GM12875 (cell line): ENCODE measurements around the gene COL5A1.

ENCODE experiments used
- H3K4me3 ChIP-seq: one replicate; pipeline ENCODE4 v1.5.1; 2011; ENCODE audit warnings: low read depth, low read length, control low read depth
- TF ChIP-seq, protein P1 (sequence below): IDR thresholded peaks from 2 replicates; pipeline ENCODE4 v1.5.1; 2011; ENCODE audit warnings: low read depth, mild to moderate bottlenecking, control low read depth, inconsistent platforms, low read length, moderate library complexity, borderline replicate concordance; ENCODE audit not compliant: insufficient read depth

COL5A1 gene

DNA sequence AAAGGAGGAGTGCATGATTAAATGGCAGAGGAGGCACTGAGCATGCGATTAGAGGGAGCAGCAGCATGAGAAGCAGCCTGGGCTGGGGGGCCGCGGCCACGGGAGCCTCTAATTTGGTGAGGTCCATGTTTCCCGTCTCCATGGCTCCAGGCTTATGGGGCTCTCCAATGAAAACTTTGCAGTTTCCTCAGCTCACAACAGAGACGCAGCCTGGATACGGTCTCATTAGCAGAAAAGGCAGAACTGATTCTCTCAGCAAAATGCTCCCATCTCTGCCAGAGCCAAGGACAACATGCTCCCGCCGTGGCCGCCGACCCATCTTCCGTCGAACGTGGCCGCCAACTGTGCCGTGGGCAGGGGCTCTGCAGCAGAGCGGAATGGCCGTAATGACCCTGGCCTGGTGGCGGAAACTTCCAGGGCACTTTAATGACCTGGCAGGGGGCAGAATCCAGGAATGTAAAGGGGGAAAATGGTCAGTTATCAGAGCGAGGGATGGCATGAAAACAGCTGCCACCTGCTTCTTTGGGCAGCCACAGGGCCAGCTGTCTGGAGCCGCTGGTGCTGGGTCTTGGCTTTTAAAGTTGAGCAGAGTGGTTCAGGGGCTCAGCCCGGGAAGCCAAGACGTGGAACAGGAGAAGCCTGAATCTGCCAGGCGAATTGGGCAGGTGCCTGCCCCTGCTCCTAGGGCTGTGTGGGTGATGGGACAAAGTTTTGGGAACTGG, 76.5 kb downstream of the COL5A1 start:
- no peak overlapping the region for H3K4me3 ChIP-seq
- TF ChIP-seq, protein P1, sequence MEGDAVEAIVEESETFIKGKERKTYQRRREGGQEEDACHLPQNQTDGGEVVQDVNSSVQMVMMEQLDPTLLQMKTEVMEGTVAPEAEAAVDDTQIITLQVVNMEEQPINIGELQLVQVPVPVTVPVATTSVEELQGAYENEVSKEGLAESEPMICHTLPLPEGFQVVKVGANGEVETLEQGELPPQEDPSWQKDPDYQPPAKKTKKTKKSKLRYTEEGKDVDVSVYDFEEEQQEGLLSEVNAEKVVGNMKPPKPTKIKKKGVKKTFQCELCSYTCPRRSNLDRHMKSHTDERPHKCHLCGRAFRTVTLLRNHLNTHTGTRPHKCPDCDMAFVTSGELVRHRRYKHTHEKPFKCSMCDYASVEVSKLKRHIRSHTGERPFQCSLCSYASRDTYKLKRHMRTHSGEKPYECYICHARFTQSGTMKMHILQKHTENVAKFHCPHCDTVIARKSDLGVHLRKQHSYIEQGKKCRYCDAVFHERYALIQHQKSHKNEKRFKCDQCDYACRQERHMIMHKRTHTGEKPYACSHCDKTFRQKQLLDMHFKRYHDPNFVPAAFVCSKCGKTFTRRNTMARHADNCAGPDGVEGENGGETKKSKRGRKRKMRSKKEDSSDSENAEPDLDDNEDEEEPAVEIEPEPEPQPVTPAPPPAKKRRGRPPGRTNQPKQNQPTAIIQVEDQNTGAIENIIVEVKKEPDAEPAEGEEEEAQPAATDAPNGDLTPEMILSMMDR = no peak

DNA sequence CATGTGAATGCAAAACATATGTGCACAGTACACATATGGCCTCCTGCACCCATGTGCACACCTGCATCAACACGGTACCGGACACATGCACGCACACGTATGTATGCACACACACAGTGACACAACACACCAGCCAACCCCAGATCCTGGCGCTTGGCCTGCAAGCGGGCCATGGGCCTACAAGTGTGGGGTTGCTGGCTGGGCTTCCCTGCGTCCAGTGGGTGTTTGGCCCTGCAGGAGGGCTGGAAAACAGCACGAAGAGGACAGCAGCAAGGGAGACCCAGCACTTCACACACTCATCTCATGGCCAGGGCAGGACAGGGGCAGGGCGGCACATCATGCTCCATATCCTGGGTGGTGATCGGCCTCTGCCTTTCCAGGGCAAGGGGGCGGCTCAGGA, 77.7 kb downstream of the COL5A1 start:
- TF ChIP-seq, protein P1 = no peak
- no peak overlapping the region for H3K4me3 ChIP-seq

DNA sequence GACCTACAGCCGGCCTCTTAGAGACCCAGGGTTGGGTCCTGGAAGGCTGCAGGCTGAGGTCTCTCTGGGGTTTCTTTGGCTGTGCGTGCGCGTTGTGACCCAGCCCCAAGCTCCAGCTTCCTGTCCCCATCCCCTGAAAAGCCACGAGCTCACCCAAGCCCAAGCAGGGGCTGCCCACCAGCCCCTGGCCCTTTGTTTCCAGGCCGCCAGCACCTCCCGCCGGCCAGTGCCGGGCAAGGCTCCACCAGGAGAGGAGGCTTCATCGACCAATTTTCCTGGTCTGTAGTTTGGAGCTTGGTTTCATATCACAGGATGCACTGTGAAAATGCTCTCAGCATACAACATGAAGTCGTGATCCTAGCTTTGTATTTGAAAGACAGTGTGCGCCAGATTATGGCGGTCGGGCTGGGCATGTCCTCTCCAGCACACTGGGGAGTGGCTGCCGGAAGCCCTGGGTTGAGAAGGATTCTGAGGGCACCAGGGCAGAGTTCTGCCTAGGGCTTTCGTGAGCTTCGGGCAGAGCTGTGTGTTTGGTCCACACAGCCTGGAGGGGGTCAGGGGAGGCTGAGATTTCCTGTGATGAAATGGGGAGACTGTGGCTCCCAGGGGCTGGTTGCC, 78.6 kb downstream of the COL5A1 start:
- TF ChIP-seq, protein P1 = no peak

DNA sequence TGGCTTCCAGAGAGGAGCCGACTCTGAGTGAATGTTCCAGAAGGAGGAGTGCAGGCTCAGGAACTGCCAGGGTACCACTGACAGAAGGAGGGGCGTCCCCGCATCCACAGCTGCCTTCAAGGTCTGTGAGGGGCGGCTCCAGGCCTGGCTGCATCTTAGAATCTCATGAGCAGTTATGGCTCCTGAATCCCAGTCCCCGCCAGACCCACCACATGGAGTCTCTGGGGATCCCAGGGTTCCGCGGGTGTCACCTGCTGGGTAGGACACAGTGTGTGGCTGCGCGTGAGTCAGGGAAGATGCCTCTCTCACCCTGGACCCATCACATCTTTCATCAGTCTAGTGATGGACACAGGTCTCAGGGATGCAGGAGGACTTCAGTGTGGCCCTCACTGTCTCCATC, 79.2 kb downstream of the COL5A1 start:
- H3K4me3 ChIP-seq = no peak overlapping the region
- TF ChIP-seq, protein P1 = no peak

More for the DNA sequence above, 78.6 kb downstream of the COL5A1 start:
- no peak overlapping the region for H3K4me3 ChIP-seq

DNA sequence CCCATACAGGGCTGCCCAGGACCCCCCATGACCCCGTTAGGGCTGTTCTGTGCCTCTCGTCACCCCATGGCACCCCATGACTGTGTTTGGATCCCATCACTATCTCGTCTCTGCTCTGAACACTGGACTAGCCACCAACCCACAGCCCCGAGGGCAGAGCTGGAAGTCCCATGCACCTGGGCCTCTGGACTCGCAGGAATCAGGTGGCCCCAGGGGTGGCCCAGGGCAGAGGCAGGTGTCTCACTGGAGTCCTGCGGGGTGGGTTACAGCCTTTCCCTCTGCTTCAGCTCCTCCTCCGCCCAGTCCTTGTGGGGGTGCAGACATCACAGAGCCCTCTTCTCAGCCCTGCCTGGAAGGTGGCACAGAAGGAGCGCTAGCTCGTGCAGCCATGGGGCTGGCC, 79.7 kb downstream of the COL5A1 start:
- H3K4me3 ChIP-seq = no peak overlapping the region
- TF ChIP-seq, protein P1 = no peak

DNA sequence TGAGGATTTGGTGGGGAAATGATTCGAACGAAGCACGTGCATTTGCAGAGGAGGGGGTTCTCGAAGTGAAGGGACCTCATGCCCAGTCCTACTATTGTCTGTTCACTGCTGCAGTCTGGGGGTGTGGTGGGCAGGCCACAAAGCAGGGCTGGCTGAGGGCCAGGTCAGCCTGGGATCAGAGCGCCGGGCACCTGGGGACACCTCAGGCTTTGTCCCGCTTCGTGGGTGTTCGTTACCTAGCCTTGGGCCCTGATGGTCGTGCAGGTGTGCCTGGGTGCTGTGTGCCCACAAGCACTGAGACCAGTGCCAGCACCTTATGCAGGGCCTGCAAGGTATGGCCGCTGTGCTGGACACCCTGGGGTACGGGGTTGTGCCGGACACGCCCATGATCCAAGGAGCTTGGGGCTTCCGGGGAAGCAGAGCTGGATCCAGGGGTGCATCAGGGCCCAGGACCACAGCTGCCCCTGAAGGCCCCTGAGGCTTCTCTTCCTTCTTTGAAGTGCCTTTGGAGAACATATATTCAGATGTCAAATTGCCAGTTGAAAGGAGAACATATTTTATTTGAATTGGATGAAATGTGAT, 80.6 kb downstream of the COL5A1 start:
- TF ChIP-seq, protein P1 = no peak
- H3K4me3 ChIP-seq = no peak overlapping the region
